HG02610 (cell line): ENCODE data around the gene LIN28B.
"Not testable (repeated sequence)": the region's sequence is repeated elsewhere in the genome, so short reads cannot be mapped to it uniquely, and the experiment has no call there.

ENCODE experiments used
- ATAC-seq: cut with Tn5 transposase; IDR thresholded peaks from one replicate; pipeline ENCODE4 v1.9.1; 2021; ENCODE audit warnings: mild to moderate bottlenecking, moderate library complexity; ENCODE audit not compliant: unreplicated experiment

LIN28B gene

GRCh38 chr6:105066233-105066632 lies 109.3 kb downstream of the LIN28B start:
- no peak for ATAC-seq

GRCh38 chr6:105066836-105067235 lies 109.9 kb downstream of the LIN28B start:
- no peak for ATAC-seq

- no peak for ATAC-seq
These were observed 110.4 kb downstream of the LIN28B start for GRCh38 chr6:105067329-105067728.

GRCh38 chr6:105068407-105068806 lies 111.5 kb downstream of the LIN28B start:
- no peak for ATAC-seq

- no peak for ATAC-seq
These were observed 113.0 kb downstream of the LIN28B start for GRCh38 chr6:105069821-105070445.

- ATAC-seq, result no peak
These were observed 115.9 kb downstream of the LIN28B start for GRCh38 chr6:105072798-105073199.

GRCh38 chr6:105075210-105075609 lies 118.3 kb downstream of the LIN28B start:
- no peak for ATAC-seq

GRCh38 chr6:105076418-105076817 lies 119.5 kb downstream of the LIN28B start:
- not testable (repeated sequence) for ATAC-seq

GRCh38 chr6:105077596-105078385 lies 120.9 kb downstream of the LIN28B start:
- no peak for ATAC-seq

- no peak for ATAC-seq
These were observed 121.4 kb downstream of the LIN28B start for GRCh38 chr6:105078386-105078708.

- ATAC-seq, result no peak
These were observed 123.4 kb downstream of the LIN28B start for GRCh38 chr6:105080279-105080678.

- not testable (repeated sequence) for ATAC-seq
These were observed 124.8 kb downstream of the LIN28B start for GRCh38 chr6:105081662-105082061.

- no peak for ATAC-seq
These were observed 130.8 kb downstream of the LIN28B start for GRCh38 chr6:105087571-105088211.

GRCh38 chr6:105091140-105091829 lies 134.4 kb downstream of the LIN28B start:
- no peak for ATAC-seq

- no peak for ATAC-seq
These were observed 137.3 kb downstream of the LIN28B start for GRCh38 chr6:105094133-105094640.

GRCh38 chr6:105095139-105095538 lies 138.2 kb downstream of the LIN28B start:
- no peak for ATAC-seq

GRCh38 chr6:105097288-105097687 lies 140.4 kb downstream of the LIN28B start:
- ATAC-seq, result no peak

- no peak for ATAC-seq
These were observed 142.5 kb downstream of the LIN28B start for GRCh38 chr6:105099371-105099770.

GRCh38 chr6:105102186-105102585 lies 145.3 kb downstream of the LIN28B start:
- no peak for ATAC-seq

- no peak for ATAC-seq
These were observed 148.2 kb downstream of the LIN28B start for GRCh38 chr6:105105094-105105493.

GRCh38 chr6:105106260-105106659 lies 149.4 kb downstream of the LIN28B start:
- ATAC-seq, result no peak
